Measurements from ENCODE around the gene PXMP4. TPM values are rescaled to one million over a fixed set of nuclear protein-coding genes. Genes with fewer than 3 reads are reported as not detected.

The PXMP4 gene
- total RNA-seq, 2 experiments from 2014 or later: 13.9 to 15.8 TPM

Other genes with a start within 250 kb of the PXMP4 start
- gene CBFA2T2, start 230.2 kb downstream of the PXMP4 start, total RNA-seq: 10 to 100 TPM; 19.2 to 20.3 TPM
- under 1 TPM; 0.30 to 0.33 TPM for gene C20orf144, start 58.0 kb downstream of the PXMP4 start, total RNA-seq
- gene ACTL10, start 53.4 kb downstream of the PXMP4 start, total RNA-seq: 1 to 10 TPM; 3.7 to 4.5 TPM
- gene NECAB3, start 45.9 kb downstream of the PXMP4 start, total RNA-seq: 10 to 100 TPM; 27.3 to 36.2 TPM
- 10 to 100 TPM; 60.0 to 61.7 TPM for gene E2F1, start 33.9 kb downstream of the PXMP4 start, total RNA-seq
- 1 to 10 TPM; 5.6 to 5.8 TPM for gene ZNF341, start 11.7 kb upstream of the PXMP4 start, total RNA-seq
- 10 to 100 TPM; 86.7 to 86.9 TPM for gene CHMP4B, start 91.0 kb upstream of the PXMP4 start, total RNA-seq

Measured in activated CD4-positive, alpha-beta memory T cell treated with anti-CD3 and anti-CD28 coated beads, Interleukin-2, amount 10 ng/mL, durations not matched to agents 7 days and 5 days (primary cell).